ENCODE measurements around the gene LAMTOR5. TPM values are rescaled to one million over a fixed set of nuclear protein-coding genes. Genes with fewer than 3 reads are reported as not detected.

Gene LAMTOR5
- total RNA-seq, 6 donors from 2014 or later: 26.5 to 130 (median 89.9) TPM

DNA sequence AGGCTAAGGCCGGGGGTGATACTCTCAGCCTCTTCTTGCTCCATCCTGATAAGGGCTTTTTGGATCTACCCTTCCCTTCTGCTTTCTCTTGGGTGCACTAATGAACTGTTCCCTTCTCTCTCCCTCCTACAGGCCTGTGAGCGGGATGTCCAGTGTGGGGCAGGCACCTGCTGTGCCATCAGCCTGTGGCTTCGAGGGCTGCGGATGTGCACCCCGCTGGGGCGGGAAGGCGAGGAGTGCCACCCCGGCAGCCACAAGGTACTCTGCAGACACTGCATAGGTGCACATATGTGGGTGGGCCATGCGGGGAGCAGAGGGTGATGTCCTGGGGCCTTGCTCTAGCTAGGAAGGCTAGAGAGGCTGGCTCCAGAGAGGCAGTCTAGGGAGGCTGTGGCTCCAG is 46.3 kb upstream of the LAMTOR5 start:
- no peak for TF ChIP-seq POLR2A (IDR thresholded peaks at IDR 0.05)
- H3K36me3 ChIP-seq: no peaks in the 10 kb centered on the region
- ATAC-seq (ENCODE audit: low FRiP score in 2 of 2) (no peak), DNase-seq (peak in 1 of 2 donors; percentile 71)
- 92 to 93% methylated on average over 5 to 9 of the region's 9 CpGs for WGBS, 2 donors
- no peaks in the 10 kb centered on the region for H3K27me3 ChIP-seq
- H3K4me3 ChIP-seq: no peak overlapping the region
- no peaks in the 10 kb centered on the region for H3K9me3 ChIP-seq
- H3K4me1 ChIP-seq: no peaks in the 10 kb centered on the region
- no peak overlapping the region for H3K27ac ChIP-seq

DNA sequence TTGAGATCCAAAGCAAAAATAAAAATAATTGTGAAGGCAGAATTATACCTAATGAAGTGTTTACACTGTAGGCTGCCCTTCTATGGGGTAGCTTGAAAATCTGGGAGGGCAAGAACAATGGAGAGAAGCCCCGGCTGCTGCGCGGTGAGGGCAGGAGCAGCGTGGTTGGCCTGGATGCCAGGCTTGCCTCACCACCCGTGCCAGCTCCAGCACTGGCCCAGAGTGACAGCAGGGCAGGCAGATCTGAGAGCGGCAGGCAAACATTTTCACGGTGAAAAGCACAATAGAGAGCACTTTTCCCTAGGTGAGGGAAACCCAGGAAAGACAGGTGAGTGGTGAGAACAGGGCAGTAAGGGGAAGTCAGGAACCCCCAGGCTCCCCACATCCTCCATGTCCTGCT is 44.8 kb upstream of the LAMTOR5 start:
- ATAC-seq (ENCODE audit: low FRiP score in 2 of 2) (no peak), DNase-seq (no peak)
- Histone ChIP-seq H3K4me3 (no peak overlapping the region), H3K9me3 (no peaks in the 10 kb centered on the region), H3K4me1 (no peaks in the 10 kb centered on the region), H3K27ac (no peak overlapping the region), H3K36me3 (no peaks in the 10 kb centered on the region), H3K27me3 (no peaks in the 10 kb centered on the region)
- TF ChIP-seq POLR2A (IDR thresholded peaks at IDR 0.05) (no peak), EP300 (IDR thresholded peaks at IDR 0.05) (no peak), POLR2AphosphoS5 (IDR thresholded peaks at IDR 0.05) (no peak)
- 56 to 59% methylated on average over 7 of the region's 7 CpGs for WGBS, 2 donors

DNA sequence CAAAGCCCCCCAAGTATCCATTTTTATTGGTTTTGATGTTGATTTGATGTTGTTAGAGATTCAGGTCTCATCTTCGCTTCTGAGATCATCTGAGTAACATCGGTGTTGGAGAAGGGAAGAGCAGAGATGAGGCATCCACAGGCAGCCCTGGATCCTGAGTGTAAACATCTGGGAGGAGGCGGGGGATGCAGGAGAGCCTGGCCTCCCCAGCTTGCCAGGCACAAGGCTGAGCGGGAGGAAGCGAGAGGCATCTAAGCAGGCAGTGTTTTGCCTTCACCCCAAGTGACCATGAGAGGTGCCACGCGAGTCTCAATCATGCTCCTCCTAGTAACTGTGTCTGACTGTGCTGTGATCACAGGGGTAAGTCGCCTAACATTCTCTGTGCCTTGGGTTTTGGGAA is 43.4 kb upstream of the LAMTOR5 start, which contains the start of gene PROK1:
Gene PROK1 (plus strand): TSS at position 221 of the 400 bp plus-strand sequence. CDS start 68 bp downstream, at position 289.
- TF ChIP-seq, protein P1, sequence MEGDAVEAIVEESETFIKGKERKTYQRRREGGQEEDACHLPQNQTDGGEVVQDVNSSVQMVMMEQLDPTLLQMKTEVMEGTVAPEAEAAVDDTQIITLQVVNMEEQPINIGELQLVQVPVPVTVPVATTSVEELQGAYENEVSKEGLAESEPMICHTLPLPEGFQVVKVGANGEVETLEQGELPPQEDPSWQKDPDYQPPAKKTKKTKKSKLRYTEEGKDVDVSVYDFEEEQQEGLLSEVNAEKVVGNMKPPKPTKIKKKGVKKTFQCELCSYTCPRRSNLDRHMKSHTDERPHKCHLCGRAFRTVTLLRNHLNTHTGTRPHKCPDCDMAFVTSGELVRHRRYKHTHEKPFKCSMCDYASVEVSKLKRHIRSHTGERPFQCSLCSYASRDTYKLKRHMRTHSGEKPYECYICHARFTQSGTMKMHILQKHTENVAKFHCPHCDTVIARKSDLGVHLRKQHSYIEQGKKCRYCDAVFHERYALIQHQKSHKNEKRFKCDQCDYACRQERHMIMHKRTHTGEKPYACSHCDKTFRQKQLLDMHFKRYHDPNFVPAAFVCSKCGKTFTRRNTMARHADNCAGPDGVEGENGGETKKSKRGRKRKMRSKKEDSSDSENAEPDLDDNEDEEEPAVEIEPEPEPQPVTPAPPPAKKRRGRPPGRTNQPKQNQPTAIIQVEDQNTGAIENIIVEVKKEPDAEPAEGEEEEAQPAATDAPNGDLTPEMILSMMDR (IDR thresholded peaks at IDR 0.05): no peak
- TF ChIP-seq EP300 (IDR thresholded peaks at IDR 0.05) (no peak), POLR2AphosphoS5 (IDR thresholded peaks at IDR 0.05) (no peak), POLR2A (IDR thresholded peaks at IDR 0.05) (no peak)
- 71 to 84% methylated on average over 4 to 8 of the region's 8 CpGs for WGBS, 2 donors
- DNase-seq (no peak), ATAC-seq (ENCODE audit: low FRiP score in 2 of 2) (no peak)
- no peaks in the 10 kb centered on the region for H3K9me3 ChIP-seq
- H3K4me1 ChIP-seq: no peaks in the 10 kb centered on the region
- H3K27me3 ChIP-seq: no peaks in the 10 kb centered on the region
- no peak within 1 kb of the TSS for H3K27ac ChIP-seq
- no peak within 1 kb of the TSS for H3K4me3 ChIP-seq
- H3K36me3 ChIP-seq: no peaks in the 10 kb centered on the region

DNA sequence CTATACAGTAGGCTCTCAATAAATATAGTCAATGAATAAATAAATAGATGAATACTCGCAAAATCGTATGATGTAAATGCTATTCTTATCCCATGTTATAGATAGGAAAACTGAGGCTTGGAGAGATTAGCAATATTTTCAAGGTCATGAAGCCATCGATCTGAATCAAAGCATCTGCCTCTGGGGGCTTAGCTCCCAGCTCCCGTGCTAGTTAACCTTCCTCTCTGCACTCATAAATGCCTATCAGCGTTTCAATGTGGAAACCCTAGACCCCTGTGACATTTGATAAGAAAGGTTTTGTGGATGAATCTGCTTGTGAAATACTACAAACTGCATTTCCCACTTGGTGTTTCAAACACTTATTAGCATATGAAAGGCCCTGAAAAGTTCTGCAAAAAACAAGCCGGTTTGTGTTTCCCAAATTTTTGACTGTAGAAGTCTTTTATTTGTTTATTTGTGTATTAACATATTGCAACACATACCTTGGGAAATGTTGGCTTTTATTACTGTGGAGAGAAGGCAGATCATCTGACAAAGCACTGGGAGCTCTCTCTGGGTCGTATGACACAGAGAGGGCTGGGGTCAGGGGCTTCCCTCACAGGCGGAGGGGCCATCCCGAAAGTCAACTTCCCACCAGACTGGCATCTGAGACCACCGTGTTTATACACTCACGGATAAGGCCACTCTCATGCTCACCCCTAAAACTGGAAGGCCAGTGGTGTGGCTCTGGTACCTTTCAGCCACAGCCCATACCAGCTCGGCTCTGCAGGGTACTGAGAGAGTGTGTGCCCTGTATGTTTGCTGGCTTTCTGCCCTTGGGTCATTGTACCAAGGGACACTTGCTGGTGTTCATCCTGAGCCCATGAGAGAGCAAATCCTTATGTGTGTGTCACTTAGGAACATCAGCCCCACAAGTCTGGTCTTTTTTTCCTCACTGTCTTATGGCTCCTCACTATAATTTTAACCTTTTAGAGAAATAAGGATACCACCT is 42.5 kb upstream of the LAMTOR5 start:
- no peaks in the 10 kb centered on the region for H3K27me3 ChIP-seq
- 42 to 56% methylated on average over 10 to 12 of the region's 12 CpGs for WGBS, 2 donors
- DNase-seq: no peak
- no peak overlapping the region for H3K4me3 ChIP-seq
- H3K9me3 ChIP-seq: no peaks in the 10 kb centered on the region
- ATAC-seq (ENCODE audit: low FRiP score in 2 of 2): no peak
- TF ChIP-seq, protein P1 (IDR thresholded peaks at IDR 0.05): no peak
- TF ChIP-seq POLR2A (IDR thresholded peaks at IDR 0.05) (no peak), EP300 (IDR thresholded peaks at IDR 0.05) (no peak), POLR2AphosphoS5 (IDR thresholded peaks at IDR 0.05) (no peak)
- no peaks in the 10 kb centered on the region for H3K36me3 ChIP-seq
- no peaks in the 10 kb centered on the region for H3K4me1 ChIP-seq
- H3K27ac ChIP-seq: no peak overlapping the region

DNA sequence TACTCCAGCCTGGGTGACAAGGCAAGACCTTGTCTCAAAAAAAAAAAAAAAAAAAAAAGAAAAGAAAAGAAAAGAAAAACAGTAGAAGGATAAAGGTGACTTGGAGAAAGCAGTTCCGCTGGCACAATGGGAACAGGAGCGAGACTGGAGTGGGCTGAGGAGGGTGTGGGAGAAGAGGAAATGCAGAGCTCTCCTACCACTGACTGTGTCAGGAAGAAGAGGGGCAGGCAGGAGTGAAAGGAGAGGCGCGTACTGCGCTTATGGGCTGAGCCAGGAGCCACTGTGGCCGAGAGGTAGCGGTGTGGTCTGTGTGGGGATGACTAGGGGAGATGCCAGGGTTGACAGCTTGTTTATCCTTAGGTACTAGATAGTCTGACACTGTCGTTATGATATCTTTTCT is 37.1 kb upstream of the LAMTOR5 start:
- ATAC-seq (ENCODE audit: low FRiP score in 2 of 2) (no peak), DNase-seq (no peak)
- 52 to 63% methylated on average over 8 of the region's 8 CpGs for WGBS, 2 donors
- Histone ChIP-seq H3K27me3 (no peaks in the 10 kb centered on the region), H3K4me1 (peaks cover 7 to 19% (median 12%) of the 10 kb centered on the region in 4 donors), H3K9me3 (no peaks in the 10 kb centered on the region), H3K4me3 (no peak overlapping the region), H3K36me3 (no peaks in the 10 kb centered on the region), H3K27ac (no peak overlapping the region)
- TF ChIP-seq POLR2A (IDR thresholded peaks at IDR 0.05) (no peak), POLR2AphosphoS5 (IDR thresholded peaks at IDR 0.05) (no peak), EP300 (IDR thresholded peaks at IDR 0.05) (no peak)
- TF ChIP-seq, protein P1 (IDR thresholded peaks at IDR 0.05): no peak
